Panc1 (cell line): ENCODE results near the gene LRFN2. TPM values are rescaled to one million over a fixed set of nuclear protein-coding genes. Genes with fewer than 3 reads are reported as not detected.

ENCODE experiments used
- ATAC-seq: fragments of 200-7000 bp; cut with Tn5 transposase; 2 replicates; pipeline ENCODE4 v1.9.1; 2020; ENCODE audit warnings: mild to moderate bottlenecking, moderate library complexity
- BruUV-seq: library from RNA; stranded (reverse); fragments of 400-500 nt; replicated peaks from 2 replicates; lab custom pipeline; 2021; lab: Mats Ljungman, UMichigan
- CTCF ChIA-PET: fragments of 300-600 bp; sonication (Branson Sonifier 250); formaldehyde crosslinking; loops from one replicate; lab custom pipeline; 2022; ENCODE audit warnings: antibody characterized with exemption; lab: Charles Lee
- POLR2A ChIA-PET: fragments of 300-600 bp; sonication (Branson Sonifier 250); formaldehyde crosslinking; loops from one replicate; lab custom pipeline; 2022; ENCODE audit warnings: antibody characterized with exemption; lab: Charles Lee
- DNase-seq: peaks from one replicate; pipeline ENCODE4 v3.0.0-alpha.2; 2010; ENCODE audit warnings: low read depth, low spot score
- H3K27ac ChIP-seq: 2 replicates; pipeline ENCODE4 v1.5.1; 2011; ENCODE audit warnings: mild to moderate bottlenecking, low read length, inconsistent platforms
- H3K27me3 ChIP-seq: fragments of 200-500 bp; sonication (Bioruptor generic); 2 replicates; pipeline ENCODE4 v1.6.0; 2014; ENCODE audit warnings: low read length, inconsistent platforms; ENCODE audit not compliant: control insufficient read depth, insufficient read depth
- H3K36me3 ChIP-seq: fragments of 200-500 bp; sonication (Bioruptor generic); 2 replicates; pipeline ENCODE4 v1.5.1; 2014; ENCODE audit warnings: inconsistent platforms, mild to moderate bottlenecking, low read length, moderate library complexity; ENCODE audit not compliant: control insufficient read depth, insufficient read depth
- H3K4me1 ChIP-seq: 2 replicates; pipeline ENCODE4 v1.5.1; 2011; ENCODE audit warnings: inconsistent platforms, mild to moderate bottlenecking, low read length, moderate library complexity; ENCODE audit not compliant: control insufficient read depth, insufficient read depth
- H3K4me3 ChIP-seq, 2 experiments: 2 replicates each; pipeline ENCODE4 v1.5.1; 2011 to 2012; ENCODE audit warnings: low read depth in 2 of 2, low read length in 2 of 2, mild to moderate bottlenecking in 2 of 2, inconsistent platforms in 1 of 2, moderate library complexity in 1 of 2
- H3K9me3 ChIP-seq: fragments of 200-500 bp; sonication (Bioruptor generic); 2 replicates; pipeline ENCODE4 v1.5.1; 2014; ENCODE audit warnings: low read depth, mild to moderate bottlenecking, inconsistent platforms, low read length, moderate library complexity; ENCODE audit not compliant: control insufficient read depth, insufficient read depth
- CTCF ChIP-seq: fragments of 450-650 bp; IDR thresholded peaks from 2 replicates; pipeline ENCODE4 v1.5.1; 2017; ENCODE audit warnings: mild to moderate bottlenecking
- POLR2AphosphoS5 ChIP-seq: IDR thresholded peaks from 2 replicates; pipeline ENCODE4 v1.6.1; 2012; ENCODE audit warnings: mild to moderate bottlenecking, low read depth, low read length, moderate library complexity
- REST ChIP-seq, 2 experiments: IDR thresholded peaks; 2 replicates each; pipeline ENCODE4 v1.6.1; 2011 to 2012; ENCODE audit warnings: low read depth in 2 of 2, control low read depth in 1 of 2, low read length in 1 of 2, mild to moderate bottlenecking in 1 of 2, moderate library complexity in 1 of 2; ENCODE audit not compliant: insufficient read depth in 1 of 2
- SIN3A ChIP-seq: IDR thresholded peaks from 2 replicates; pipeline ENCODE4 v1.6.1; 2012; ENCODE audit warnings: low read depth, mild to moderate bottlenecking, low read length, moderate library complexity, borderline replicate concordance; ENCODE audit not compliant: insufficient read depth
- TCF7L2 ChIP-seq: IDR thresholded peaks from 2 replicates; pipeline ENCODE4 v1.6.1; 2011; ENCODE audit warnings: mild to moderate bottlenecking, low read depth, low read length, inconsistent platforms
- in situ Hi-C: cut with HindIII; loops from 2 replicates; pipeline ENCODE4 v1.10.0; 2016; ENCODE audit warnings: low sequenced_read_pairs, low pct_unique_long_range_greater_than_20kb
- intact Hi-C: fragments of 100-400 bp; cut with micrococcal nuclease; formaldehyde crosslinking; loops from one replicate; pipeline ENCODE4 v1.10.0; 2022; ENCODE audit not compliant: unreplicated experiment
- total RNA-seq: library from RNA; stranded (reverse); gene quantifications from one replicate; pipeline ENCODE4 v1.2.1, GENCODE V29; 2021; ENCODE audit not compliant: unreplicated experiment

Gene LRFN2
- total RNA-seq, 1 experiment from 2014 or later = 0.05 TPM

- no peak for ATAC-seq
- H3K4me1 ChIP-seq = no peaks in the 10 kb centered on the region
- no peak for DNase-seq
- TF ChIP-seq SIN3A = no peak
- no peak for TF ChIP-seq TCF7L2
- TF ChIP-seq REST (IDR thresholded peaks at IDR 0.05; ENCODE audit: insufficient read depth in 1 of 2, low read depth in 2 of 2, low read length in 1 of 2) = no peak
- no peak for TF ChIP-seq POLR2AphosphoS5
- H3K27me3 ChIP-seq = peaks cover 3% of the 10 kb centered on the region
- ChIA-PET POLR2A (no interaction called here), CTCF (no interaction called here)
- BruUV-seq = no TSS peak
- H3K36me3 ChIP-seq = no peaks in the 10 kb centered on the region; the same call in 1 of the 2 replicates
- no peaks in the 10 kb centered on the region for H3K9me3 ChIP-seq
- H3K27ac ChIP-seq = no peak overlapping the region
- in situ Hi-C loops = no loop called here
- intact Hi-C loops = no loop called here
- no peak overlapping the region for H3K4me3 ChIP-seq
These were observed 231.6 kb downstream of the LRFN2 start for GRCh38 chr6:40355532-40355931.

GRCh38 chr6:40355066-40355465 lies 232.1 kb downstream of the LRFN2 start:
- no TSS peak for BruUV-seq
- Histone ChIP-seq H3K27me3 (peaks cover 3% of the 10 kb centered on the region), H3K27ac (no peak overlapping the region), H3K36me3 (no peaks in the 10 kb centered on the region; the same call in 1 of the 2 replicates), H3K9me3 (no peaks in the 10 kb centered on the region), H3K4me1 (no peaks in the 10 kb centered on the region), H3K4me3 (no peak overlapping the region)
- CTCF ChIA-PET = no interaction called here
- in situ Hi-C loops = no loop called here
- POLR2A ChIA-PET = no interaction called here
- ATAC-seq (no peak), DNase-seq (no peak)
- TF ChIP-seq CTCF = no peak
- TF ChIP-seq REST (IDR thresholded peaks at IDR 0.05; ENCODE audit: insufficient read depth in 1 of 2, low read depth in 2 of 2, low read length in 1 of 2) = no peak
- no peak for TF ChIP-seq TCF7L2
- TF ChIP-seq POLR2AphosphoS5 = no peak
- TF ChIP-seq SIN3A = no peak
- intact Hi-C loops = no loop called here
